Measurements from ENCODE around the gene KRTAP10-8.
"Not testable (repeated sequence)": the region's sequence is repeated elsewhere in the genome, so short reads cannot be mapped to it uniquely, and the experiment has no call there.

Gene KRTAP10-8

GRCh38 chr21:44600118-44600978, 11.5 kb upstream of the KRTAP10-8 start, which contains the start of gene KRTAP10-7:
Gene KRTAP10-7 (plus strand): TSS chr21:44600597. CDS start chr21:44600622, 25 bp downstream.
- DNase-seq: not testable (repeated sequence)

DNA sequence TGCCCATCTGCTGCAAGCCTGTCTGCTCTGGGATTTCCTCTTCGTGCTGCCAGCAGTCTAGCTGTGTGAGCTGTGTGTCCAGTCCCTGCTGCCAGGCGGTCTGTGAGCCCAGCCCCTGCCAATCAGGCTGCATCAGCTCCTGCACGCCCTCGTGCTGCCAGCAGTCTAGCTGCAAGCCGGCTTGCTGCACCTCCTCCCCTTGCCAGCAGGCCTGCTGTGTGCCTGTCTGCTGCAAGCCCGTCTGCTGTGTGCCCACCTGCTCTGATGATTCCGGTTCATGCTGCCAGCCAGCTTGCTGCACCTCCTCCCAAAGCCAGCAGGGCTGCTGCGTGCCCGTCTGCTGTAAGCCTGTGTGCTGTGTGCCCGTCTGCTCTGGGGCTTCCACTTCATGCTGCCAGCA, 10.8 kb upstream of the KRTAP10-8 start:
- not testable (repeated sequence) for DNase-seq

DNA sequence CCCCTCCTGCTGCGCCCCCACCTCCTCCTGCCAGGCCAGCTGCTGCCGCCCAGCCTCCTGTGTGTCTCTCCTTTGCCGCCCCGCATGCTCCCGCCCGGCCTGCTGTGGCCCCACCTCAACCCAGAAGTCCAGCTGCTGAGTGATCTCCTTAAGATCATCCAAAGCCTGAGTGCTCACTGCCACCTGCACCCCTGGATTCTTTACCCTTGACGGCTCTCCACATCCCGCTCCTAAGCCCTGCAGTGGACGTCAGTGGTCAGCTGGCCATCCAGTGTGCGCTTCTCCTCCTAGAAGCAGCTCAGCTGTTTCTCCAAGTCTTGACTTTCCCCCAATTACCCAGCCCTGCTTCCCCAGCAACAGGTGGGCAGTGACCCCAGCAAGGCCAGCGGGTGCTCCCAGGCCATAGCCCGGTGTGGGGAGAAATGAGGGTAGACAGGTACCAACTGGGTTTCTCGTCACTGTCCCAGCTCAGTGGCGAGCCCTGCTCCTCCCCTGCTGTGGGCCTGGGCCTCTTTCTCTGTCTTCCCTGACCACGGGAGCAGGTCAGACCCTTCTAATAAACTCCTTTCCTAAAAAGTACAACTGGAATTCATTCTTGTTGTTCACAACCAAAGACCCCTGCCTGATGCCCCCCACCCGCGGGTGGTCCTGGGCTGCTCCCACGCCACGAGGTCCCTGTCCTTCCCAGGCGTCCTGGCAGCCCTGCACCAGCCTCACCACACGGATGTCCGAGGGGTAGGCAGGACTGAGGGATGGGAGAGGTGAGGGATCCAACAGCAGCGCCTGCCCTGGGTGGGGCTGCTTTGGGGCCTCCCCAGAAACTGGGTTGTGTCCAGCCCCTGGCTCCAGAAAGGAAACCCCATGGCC, 10.1 kb upstream of the KRTAP10-8 start:
- no peak for DNase-seq

DNA sequence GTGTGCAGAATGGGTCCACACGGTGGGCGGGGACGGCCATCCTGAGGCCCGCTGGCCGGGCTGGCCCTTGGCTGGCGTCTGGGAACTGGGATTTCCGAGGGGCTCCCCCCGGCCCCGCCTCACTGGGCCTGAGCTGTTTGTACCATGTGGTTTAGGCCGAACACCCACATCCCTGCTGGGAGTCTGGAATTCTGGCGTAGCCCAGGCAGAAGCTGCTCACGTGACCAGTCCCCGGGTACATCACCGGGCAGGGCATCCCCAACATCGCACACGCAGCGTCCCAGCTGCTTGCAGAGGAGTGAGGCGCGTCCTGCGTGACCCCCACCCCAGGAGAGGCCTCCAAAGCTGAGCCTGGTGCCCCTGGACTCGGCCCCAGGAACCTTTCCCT, 9.4 kb upstream of the KRTAP10-8 start:
- no peak for DNase-seq

GRCh38 chr21:44603109-44603875, 8.6 kb upstream of the KRTAP10-8 start:
- no peak for DNase-seq

DNA sequence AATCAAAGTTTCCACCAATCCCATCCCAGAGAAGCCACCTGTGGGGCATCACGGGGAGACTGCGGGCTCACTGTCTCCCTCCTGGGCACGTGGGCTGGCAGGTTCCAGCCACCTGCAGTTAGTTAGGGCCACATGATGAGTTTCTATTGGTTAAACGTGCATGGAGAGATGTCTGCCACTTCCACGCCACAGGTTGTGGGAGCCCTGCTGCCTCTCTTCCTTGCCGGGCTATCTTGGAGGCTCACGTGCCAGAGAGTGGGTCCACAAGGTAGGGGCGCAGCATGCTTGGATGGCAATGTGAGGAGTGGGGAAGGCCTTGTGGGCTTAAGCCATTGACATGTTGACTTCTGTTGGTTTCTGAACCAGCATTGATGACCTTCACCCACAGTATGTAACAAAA, 8.0 kb upstream of the KRTAP10-8 start:
- DNase-seq: no peak

- DNase-seq: no peak
Observed at GRCh38 chr21:44606495-44606894, 5.4 kb upstream of the KRTAP10-8 start.

DNA sequence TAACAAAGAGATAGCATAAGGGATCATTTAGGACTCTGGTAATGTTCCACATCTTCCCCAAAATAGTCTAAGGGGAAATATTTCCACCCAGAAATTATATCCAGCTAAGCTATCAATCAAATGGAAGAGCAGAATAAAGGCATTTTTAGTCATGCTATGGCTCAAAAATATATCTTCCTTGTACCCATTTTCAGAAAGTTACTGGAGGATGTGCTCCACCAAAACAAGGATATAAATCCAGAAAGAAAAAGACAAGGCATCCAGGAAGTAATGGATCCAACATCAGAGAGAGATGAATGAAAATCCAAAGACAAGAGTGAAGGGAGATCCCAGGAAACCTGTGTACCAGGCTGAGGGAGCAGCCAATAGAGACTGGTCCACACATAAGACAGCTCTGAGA, 2.7 kb upstream of the KRTAP10-8 start:
- no peak for DNase-seq

- DNase-seq: not testable (repeated sequence)
Observed at GRCh38 chr21:44610157-44610843, 1.6 kb upstream of the KRTAP10-8 start.

- no peak for DNase-seq
Observed at GRCh38 chr21:44611551-44611950, 328 bp upstream of the KRTAP10-8 start.

- no peak for DNase-seq
Observed at GRCh38 chr21:44612669-44613229, 870 bp downstream of the KRTAP10-8 start.

DNA sequence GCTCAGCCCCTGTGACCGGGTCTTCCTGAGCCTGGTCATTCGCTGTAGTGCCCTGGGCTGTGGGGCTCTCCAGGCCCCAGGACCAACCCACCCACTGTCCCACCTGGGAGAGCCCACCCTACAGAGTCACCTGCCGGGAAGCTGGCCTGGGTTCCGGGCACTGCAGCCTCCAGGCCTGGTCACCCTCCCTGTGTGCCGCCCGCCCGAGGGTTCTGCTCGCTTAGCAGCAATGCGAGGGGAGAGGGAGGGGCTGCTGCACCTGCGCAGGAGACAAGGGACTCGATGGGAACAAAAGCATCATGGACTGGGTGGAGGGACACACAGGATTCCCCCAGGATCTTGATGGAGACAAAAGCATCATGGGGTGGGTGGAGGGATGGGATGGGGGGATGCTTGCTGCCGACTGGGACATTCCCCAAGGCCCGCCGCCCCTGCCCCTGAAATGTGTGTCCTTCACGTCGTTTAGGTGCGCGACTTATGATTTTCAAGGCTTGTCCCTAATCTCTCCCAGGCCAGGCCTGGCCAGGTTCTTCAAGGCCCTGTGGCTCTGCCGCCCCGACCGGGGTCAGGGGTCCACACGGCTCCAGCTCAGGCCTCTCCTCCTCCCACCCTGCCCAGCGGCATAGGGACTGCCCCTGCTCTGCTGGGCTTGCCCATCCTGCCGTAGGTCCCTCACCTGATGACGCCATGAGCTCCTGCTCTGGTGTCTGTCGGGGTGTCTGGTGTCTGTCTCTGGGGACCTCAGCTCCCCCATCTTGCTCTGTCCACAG, 1.7 kb downstream of the KRTAP10-8 start:
- DNase-seq: peak; percentile 20

DNA sequence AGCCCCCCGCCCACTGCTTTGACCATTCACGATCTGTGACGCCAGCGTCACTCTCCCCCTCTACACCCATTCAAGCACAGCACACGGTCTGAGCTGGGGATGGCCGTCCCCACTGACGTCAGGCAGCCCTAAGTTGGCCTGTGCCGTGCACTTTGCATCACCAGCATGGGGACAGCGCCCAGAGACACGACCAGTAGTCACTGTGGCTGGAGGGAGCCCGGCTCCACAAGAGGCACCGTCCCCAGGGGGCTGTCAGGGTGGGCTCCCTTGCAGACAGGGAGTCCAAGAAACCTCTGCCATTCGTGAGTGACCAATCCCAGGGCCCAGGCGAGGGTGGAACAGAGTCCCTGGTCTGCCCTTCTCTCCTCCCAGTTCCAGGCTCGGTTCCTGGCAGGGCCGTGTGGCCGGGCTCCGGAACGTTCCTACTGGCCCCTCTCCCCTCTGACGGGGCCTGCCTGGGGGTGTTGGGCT, 2.3 kb downstream of the KRTAP10-8 start:
- no peak for DNase-seq

GRCh38 chr21:44614961-44615391, 3.1 kb downstream of the KRTAP10-8 start:
- DNase-seq: peak; percentile 52

GRCh38 chr21:44615466-44615865, 3.6 kb downstream of the KRTAP10-8 start:
- no peak for DNase-seq

DNA sequence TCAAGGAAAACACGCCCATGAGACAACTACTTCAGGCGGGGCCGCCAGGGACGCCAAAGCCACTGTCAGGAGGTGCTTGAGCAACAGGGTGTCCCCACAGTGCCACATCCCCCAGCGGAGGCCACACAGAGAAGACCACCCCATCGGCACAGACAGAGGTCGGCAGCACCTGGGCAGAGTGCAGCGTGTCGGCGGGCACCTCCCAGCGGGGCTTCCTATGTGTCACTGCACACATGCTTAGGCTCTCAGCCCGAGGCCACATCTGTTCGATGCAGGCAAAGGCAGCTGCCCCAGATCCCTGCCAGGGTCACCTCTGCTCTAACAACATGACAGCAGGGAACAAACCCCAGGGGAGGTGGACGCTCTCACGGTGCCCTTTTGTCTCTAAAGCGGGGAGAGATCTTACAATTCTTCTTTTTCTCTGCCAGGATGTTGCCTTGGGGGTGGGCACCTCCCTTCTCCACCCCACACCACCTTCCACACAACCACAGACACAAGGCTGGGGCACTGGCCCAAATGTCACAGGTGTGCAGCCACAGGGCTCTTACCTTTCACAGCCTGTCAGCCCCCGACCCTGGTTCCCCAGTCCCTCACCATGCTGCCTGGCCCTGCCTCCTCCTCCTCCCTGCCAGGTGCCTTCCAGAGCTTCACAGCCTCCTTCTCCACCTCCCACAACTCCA, 4.2 kb downstream of the KRTAP10-8 start:
- peak; percentile 80 for DNase-seq

DNA sequence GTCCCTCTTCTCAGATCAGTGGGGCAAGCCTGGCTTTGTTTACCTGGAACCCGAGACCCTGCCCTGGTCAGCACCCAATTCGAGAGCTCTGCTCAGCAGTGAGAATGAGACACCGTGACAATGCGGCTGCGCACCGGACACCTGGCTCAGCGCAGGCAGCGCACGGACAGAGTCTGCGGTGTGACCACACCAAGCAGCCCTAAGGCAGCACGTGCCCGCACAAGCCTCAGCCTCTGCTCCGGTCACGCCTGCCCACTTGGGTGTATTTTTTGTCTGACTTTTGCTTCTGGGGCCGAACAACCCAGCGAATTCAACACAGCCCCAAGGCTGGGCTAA, 4.7 kb downstream of the KRTAP10-8 start:
- no peak for DNase-seq

DNA sequence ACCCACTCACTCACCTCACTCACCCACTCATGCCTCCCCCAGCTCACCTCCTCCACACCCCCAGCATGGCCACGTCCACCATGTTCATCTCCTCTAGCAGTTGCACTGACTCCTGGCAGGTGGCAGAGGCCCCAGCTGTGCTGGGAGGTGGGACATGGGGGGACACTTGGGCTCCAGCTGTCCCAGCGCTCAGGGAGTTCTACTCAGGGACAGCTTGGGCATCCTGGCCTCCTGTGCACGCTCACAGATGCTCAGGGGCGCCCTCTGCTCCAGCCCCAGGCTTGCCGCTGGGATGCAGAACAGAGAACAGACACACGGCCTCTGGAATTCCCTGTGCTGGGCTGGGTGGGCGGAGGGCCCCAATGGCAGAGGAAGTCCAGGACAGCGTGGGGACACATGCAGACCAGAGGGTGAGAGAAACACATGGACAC, 5.2 kb downstream of the KRTAP10-8 start:
- no peak for DNase-seq

- DNase-seq: no peak
Observed at GRCh38 chr21:44618504-44618903, 6.6 kb downstream of the KRTAP10-8 start.

DNA sequence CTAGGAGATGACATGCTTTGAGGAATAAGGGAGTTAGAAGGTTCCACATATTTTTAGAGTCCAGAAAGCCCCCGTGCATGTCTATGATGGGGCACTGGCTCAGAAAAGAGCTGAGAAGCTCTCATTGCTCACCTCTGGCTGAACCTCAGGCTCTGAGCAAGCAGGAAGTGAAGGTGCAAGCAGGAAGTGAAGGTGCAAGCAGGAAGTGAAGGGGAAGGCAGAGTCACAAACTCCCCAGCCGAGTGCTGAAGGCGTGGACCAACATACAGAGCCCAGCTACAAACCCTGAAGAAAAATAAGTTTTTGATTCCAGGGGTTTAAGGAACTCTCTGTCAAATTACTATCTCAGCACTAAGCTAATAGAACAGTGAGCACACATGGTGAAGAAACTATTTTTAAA, 7.0 kb downstream of the KRTAP10-8 start:
- no peak for DNase-seq

GRCh38 chr21:44619886-44620285, 8.0 kb downstream of the KRTAP10-8 start:
- DNase-seq: no peak
